ENCODE data around the gene KIAA0319L. TPM values are rescaled to one million over a fixed set of nuclear protein-coding genes. Genes with fewer than 3 reads are reported as not detected.

KIAA0319L gene
- 60.2 and 77.3 TPM in 2 replicates for total RNA-seq
- polyA plus RNA-seq = 56.7 and 84.0 TPM in 2 replicates

- Histone ChIP-seq H3K4me3 (peak within 1 kb of the TSS; percentile 93), H3K36me3 (peaks cover 22% of the 10 kb centered on the region), H3K9me3 (ENCODE audit: low read depth) (no peaks in the 10 kb centered on the region), H3K27me3 (no peaks in the 10 kb centered on the region), H3K4me1 (ENCODE audit: low read depth) (peaks cover 13% of the 10 kb centered on the region), H3K27ac (peak within 1 kb of the TSS; percentile 99)
- TF ChIP-seq CTCF (IDR thresholded peaks at IDR 0.05; ENCODE audit: low read depth, low read length) = no peak
- peak in 1 of 2 donors; percentile 87 for DNase-seq (ENCODE audit: low read depth in 1 of 2, low spot score in 1 of 2)
These were observed at the start of gene KIAA0319L for GRCh38 chr1:35557118-35557610. Gene KIAA0319L, minus strand, starts transcription at chr1:35557403. Its CDS starts 2,912 bp downstream, at chr1:35554491.

DNA sequence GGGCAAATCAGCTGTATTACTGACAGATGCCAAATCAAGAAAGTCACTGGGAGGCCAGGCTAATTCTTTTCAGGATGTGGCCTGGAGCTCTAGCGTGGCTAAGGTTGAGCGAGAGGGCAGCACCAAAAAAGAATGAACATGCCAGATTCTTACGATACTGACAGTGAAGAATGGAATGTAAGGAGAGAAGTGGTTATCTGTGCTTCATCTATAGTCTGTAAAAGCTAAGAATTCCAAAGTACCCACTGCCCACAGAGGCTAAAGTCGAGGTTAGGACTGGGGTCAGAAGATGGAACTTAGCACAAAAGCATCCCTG is 48.6 kb upstream of the KIAA0319L start:
- Histone ChIP-seq H3K4me1 (ENCODE audit: low read depth) (no peaks in the 10 kb centered on the region), H3K27me3 (no peaks in the 10 kb centered on the region), H3K36me3 (peaks cover 18% of the 10 kb centered on the region), H3K4me3 (no peak overlapping the region), H3K27ac (no peak overlapping the region), H3K9me3 (ENCODE audit: low read depth) (no peaks in the 10 kb centered on the region)
- peak in 1 of 2 donors; percentile 27 for DNase-seq (ENCODE audit: low read depth in 1 of 2, low spot score in 1 of 2)
- TF ChIP-seq CTCF (IDR thresholded peaks at IDR 0.05; ENCODE audit: low read depth, low read length) = no peak

- no peaks in the 10 kb centered on the region for H3K9me3 ChIP-seq (ENCODE audit: low read depth)
- H3K4me3 ChIP-seq = no peak overlapping the region
- no peak overlapping the region for H3K27ac ChIP-seq
- no peak for TF ChIP-seq CTCF (IDR thresholded peaks at IDR 0.05; ENCODE audit: low read depth, low read length)
- DNase-seq (ENCODE audit: low read depth in 1 of 2, low spot score in 1 of 2) = peak in 1 of 2 donors; percentile 47
- H3K27me3 ChIP-seq = no peaks in the 10 kb centered on the region
- H3K36me3 ChIP-seq = peaks cover 18% of the 10 kb centered on the region
- H3K4me1 ChIP-seq (ENCODE audit: low read depth) = no peaks in the 10 kb centered on the region
These were observed 48.1 kb upstream of the KIAA0319L start for GRCh38 chr1:35605071-35605866.

DNA sequence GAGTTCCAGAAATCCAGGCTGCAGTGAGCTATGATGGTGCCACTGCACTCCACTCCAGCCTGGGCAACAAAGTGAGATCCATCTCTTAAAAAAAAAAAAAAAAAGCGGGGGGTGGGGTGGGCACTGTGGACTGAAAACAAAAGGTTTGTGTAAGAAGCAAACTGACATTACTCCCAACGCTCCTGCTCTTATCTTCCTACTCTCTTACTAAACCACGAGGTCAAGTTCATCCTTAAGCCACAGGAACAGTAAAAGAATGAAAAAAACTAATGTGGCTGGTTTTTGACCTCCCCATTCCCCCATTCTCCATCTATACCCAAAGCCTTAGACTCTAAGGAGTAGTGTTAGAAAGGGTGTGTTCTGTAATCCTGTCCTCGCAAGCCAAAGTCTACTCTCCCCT is 46.7 kb upstream of the KIAA0319L start:
- no peaks in the 10 kb centered on the region for H3K4me1 ChIP-seq (ENCODE audit: low read depth)
- H3K27me3 ChIP-seq = no peaks in the 10 kb centered on the region
- H3K27ac ChIP-seq = no peak overlapping the region
- no peak overlapping the region for H3K4me3 ChIP-seq
- peak in 1 of 2 donors; percentile 65 for DNase-seq (ENCODE audit: low read depth in 1 of 2, low spot score in 1 of 2)
- TF ChIP-seq CTCF (IDR thresholded peaks at IDR 0.05; ENCODE audit: low read depth, low read length) = no peak
- H3K9me3 ChIP-seq (ENCODE audit: low read depth) = no peaks in the 10 kb centered on the region
- H3K36me3 ChIP-seq = peaks cover 13% of the 10 kb centered on the region

DNA sequence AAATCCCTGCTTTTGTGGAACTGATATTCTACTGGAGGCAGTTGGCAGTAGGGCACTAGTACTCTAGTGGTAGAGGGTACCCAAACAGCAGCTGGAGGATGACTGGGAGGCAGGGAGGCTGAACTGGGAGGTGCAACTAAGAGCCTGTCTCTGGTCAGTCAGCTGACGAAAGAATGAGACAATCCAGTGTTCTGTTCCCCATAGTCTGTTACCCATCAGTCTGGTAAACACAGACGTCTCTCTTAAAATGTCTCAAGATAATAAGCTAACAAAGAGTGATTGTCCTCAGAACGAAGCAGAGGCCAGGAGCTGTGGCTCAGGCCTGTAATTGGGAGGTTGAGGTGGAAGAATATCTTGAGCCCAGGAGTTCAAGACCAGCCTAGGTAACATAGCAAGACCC is 46.3 kb upstream of the KIAA0319L start:
- Histone ChIP-seq H3K4me3 (no peak overlapping the region), H3K36me3 (peaks cover 12% of the 10 kb centered on the region), H3K9me3 (ENCODE audit: low read depth) (no peaks in the 10 kb centered on the region), H3K4me1 (ENCODE audit: low read depth) (no peaks in the 10 kb centered on the region), H3K27me3 (no peaks in the 10 kb centered on the region), H3K27ac (no peak overlapping the region)
- peak in 1 of 2 donors; percentile 62 for DNase-seq (ENCODE audit: low read depth in 1 of 2, low spot score in 1 of 2)
- TF ChIP-seq CTCF (IDR thresholded peaks at IDR 0.05; ENCODE audit: low read depth, low read length) = no peak
